Activated CD4-positive, alpha-beta T cell treated with anti-CD3 and anti-CD28 coated beads for 4 hours (primary cell): ENCODE measurements around the gene CLMP.

ENCODE experiments used
- DNase-seq, 2 donors: peaks; one replicate each; pipeline ENCODE4 v3.0.0-alpha.2; 2020

CLMP gene

GRCh38 chr11:123187665-123188507 is 7.2 kb downstream of the CLMP start:
- DNase-seq: no peak

DNA sequence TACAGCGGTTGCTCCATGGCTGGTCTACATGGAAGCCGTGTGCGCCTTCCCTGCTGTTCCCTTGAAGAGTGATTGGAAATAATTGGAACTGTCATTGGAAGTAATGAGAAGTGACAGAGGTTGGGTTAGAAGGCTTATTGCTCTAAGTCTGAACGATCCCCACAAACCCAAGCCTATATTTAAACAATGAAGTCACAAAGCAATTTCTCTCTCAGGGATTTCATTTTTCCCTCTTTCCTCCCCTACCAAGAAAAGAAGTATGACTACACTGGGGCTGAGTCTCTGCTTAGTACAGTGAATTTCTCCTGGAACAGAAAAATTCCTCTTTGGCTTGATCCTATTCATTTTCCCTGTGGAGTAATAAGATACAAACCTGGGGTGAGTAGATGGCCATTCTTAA is 7.8 kb downstream of the CLMP start:
- DNase-seq: no peak

DNA sequence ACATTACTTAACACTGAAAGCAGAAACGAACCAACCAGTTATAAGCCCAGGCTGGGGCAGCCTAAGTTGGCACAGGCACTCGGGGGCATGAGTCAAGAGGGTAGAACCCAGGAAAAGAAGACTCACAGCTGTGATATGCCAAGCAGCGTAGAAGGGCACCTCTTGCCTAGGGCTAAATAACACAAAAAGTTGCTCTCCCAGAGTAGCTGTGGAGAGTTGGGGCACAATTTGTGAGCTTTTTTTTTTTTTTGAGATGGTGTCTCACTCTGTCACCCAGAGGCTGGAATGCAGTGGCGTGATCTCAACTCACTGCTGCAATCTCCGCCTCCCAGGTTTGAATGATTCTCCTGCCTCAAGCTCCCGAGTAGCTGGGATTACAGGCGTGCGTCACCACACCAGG is 8.8 kb downstream of the CLMP start:
- no peak for DNase-seq

DNA sequence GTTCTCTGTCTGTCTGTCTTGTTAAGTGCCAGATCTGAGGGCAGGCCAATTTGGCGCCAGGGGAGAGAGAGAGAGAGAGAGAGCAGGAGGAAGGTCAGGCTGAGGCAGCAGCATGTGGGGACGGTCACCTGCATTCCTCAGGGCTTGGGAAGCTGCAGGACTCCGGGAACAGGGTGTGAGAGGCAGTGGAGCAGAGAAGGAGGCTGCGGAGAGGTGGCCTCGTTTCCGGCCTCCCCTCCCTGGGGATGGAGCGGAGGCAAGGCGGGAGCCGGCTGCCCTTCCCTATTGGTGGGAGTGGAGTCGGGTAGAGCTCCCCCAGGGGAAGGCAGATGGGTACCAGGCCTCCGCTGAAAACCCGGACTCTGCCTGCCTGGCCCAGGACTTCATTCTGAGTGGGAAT is 9.7 kb downstream of the CLMP start:
- no peak for DNase-seq

GRCh38 chr11:123184531-123184930 is 10.5 kb downstream of the CLMP start:
- no peak for DNase-seq

DNA sequence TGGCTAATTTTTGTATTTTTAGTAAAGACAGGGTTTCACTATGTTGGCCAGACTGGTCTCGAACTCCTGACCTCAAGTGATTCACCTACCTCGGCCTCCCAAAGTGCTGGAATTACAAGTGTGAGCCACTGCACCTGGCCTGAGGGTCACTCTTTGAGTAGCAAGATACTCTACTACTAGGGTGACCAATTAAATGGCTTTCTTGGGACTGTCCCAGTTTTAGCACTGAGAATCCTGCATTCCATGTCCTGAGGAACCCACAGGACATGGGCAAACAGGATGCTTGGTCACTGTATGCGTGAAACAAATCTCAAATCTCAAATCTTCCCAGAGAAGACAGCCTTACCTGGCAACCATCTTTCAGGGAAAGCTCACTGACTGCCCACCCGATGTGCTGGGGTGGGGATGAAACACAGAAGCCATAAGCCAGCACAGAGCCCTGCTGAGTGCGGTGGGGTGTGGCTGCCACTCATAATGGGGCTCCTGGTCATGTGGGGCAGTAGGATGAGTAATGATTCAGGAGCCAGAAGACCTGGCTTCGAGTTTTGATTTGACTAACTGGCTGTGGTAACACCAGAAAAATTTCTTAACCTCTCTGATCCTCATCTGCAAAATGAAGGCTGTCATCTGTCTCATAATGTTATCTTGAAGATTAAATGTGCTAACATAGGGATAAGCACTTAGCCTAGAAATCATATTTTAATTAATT is 11.5 kb downstream of the CLMP start:
- no peak for DNase-seq

DNA sequence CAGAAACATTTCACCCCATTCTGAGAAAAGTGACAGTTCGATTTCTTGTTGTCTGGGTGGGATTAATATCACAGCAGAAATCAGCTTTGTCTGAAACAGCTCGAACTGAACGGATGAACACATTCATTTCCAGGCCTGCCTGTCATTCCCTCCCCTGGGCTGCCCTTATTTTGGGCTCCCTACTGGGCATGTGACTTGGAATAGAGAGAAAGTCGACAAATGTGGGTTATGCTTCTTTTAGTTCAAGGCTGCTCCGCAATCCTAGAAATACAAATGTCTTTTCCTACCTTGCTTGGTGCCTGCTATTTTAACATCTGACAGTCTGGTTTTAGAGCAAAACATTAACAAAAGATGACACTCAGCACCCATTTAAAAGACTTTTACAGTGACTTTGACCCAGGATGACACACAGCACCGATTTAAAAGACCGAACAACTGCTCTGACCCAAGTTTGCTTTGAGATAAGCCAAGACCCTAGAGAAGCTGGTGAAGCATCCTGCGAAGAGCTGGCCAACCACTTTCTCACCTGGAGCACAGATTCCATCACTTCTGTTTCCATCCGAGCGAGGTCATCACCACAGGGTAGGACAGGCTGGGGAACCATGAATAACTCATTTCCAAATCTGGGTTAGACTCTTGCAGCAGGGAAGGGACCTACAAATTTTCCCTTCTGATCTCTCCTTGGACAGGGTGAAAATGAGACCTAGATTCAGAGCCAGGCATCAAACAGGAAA is 13.1 kb downstream of the CLMP start:
- no peak for DNase-seq

- no peak for DNase-seq
Observed at GRCh38 chr11:123181075-123181474, 14.0 kb downstream of the CLMP start.

DNA sequence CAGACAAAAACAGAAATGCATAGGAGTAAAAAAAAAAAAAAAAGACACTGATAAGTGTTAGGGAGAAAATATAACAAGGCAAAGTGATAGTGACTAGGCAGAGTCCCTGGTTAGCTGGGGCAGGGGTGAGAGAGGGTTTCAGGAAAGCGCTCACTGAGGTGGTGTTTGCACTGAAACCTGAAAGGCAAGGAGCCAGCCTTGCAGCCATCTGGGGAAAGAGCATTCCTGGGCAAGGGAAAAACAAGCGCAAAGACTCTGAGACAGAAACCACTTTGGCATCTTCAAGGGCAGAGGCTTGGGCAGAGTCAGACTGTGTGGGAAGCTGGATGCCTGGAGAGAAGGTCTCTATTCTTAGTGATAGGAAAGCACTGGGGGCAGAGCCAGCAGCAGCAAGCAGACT is 14.5 kb downstream of the CLMP start:
- DNase-seq: no peak

GRCh38 chr11:123180166-123180565 is 14.9 kb downstream of the CLMP start:
- no peak for DNase-seq

GRCh38 chr11:123179586-123179985 is 15.5 kb downstream of the CLMP start:
- DNase-seq: no peak

- no peak for DNase-seq
Observed at GRCh38 chr11:123178186-123178585, 16.9 kb downstream of the CLMP start.

DNA sequence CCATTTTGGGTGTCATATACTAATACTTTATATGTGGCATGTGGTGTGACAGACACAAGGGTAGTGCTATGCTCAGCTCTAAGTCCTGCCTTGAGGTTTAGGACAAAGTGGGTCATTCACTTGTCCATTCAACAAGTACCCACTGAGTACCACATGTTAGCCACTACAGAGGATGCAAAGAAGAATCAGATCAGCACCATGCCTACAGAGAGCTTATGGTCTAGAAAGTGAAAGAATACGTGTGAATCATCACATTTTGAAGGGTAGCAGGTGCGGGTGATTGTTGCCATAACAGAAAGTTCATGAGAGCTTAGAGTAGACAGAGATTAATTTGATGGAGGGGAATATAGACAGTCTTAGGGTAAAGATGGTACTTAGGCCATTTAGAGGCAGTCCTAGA is 18.3 kb downstream of the CLMP start:
- DNase-seq: no peak

GRCh38 chr11:123174196-123175183 is 20.6 kb downstream of the CLMP start:
- no peak for DNase-seq

- no peak for DNase-seq
Observed at GRCh38 chr11:123173856-123174186, 21.2 kb downstream of the CLMP start.

GRCh38 chr11:123173040-123173855 is 21.8 kb downstream of the CLMP start:
- DNase-seq: no peak

DNA sequence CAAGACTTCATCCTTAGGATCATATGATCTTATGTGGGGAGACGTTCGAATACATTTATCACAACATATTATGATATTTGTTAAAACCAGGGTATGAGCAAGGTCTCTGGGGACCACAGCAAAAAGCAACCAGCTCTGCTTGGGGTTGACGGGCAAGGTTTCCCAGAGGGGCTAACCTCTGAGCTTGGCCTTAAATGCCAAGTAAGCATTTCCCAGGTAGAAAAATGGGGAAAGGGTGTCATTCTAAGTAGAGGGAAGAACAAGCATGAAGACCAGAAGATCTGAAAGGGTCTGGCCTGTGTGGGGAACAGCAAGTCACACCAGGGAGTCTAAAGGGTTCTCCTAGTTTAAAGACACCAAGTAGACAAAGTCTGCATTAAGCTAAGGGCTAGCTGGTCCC is 24.1 kb downstream of the CLMP start:
- no peak for DNase-seq

GRCh38 chr11:123169821-123170220 is 25.2 kb downstream of the CLMP start:
- no peak for DNase-seq

DNA sequence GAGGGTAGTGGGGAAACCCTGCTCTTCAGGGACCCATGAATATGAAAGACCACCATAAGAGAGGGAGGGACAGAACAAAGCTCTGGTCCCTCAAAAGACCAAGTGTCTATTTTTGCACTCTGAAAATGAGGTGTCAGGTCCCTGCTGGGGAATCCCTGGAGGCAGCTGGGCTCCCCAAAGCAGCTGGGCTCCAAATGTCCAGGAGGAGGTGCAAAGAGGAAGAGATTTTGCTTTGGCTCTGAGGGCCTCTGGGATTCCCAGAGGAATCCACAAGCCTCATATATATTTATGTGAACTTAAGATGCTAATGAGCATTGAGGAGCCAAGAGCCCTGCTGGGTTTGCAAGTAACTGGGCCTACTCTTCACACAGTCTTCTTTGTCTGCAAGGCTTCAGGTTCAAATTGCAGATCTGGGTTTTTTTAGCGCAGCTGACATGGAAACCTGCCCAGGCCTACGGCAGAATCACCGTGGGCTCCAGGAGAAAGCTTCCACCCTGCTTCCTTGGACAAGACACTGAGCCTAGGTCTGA is 26.0 kb downstream of the CLMP start:
- no peak for DNase-seq

DNA sequence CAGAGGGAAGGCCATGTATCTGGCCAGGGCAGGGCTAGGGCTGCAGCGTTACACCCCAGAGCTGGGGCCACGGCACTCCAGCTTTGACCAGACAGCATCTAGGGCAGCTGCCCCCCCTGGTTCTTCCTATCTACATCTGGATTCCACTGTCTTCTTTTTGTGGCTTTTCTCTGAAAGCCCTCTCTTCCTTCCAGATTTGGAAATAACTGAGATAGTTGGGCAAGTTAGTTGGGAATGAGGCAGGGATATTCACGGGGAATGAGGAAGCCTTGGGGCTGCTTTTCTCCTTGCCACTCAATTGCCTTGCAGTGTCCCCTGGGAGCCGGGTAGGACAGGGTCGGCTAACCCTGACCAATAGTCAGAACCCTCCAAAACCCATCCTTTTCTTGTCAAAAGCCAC is 26.8 kb downstream of the CLMP start:
- no peak for DNase-seq

DNA sequence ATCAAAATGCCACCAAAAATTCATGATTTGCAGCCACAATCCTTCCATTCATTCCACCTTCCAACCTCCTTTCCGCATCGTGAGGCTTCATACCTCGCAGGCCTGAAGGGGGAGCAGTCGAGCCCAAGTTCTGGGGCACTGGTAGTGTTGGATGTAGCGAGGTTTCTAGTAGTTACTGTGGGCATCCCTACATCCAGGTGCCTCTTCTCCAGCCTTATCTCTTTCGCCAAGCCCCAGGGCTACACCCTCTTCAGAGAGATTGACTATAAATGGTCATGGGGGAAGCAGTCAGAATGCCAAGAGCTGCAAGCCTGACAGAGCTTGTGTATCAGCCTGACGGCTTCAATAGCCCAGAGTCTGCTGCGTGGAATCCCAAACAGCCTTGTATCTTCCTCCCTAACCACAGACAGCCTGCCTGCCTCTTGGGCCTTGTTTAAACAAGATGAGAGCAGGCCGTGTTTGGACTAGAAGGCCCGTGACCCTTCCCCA is 28.9 kb downstream of the CLMP start:
- DNase-seq: no peak
